ENCODE data around the gene POLR3E.

Gene POLR3E

DNA sequence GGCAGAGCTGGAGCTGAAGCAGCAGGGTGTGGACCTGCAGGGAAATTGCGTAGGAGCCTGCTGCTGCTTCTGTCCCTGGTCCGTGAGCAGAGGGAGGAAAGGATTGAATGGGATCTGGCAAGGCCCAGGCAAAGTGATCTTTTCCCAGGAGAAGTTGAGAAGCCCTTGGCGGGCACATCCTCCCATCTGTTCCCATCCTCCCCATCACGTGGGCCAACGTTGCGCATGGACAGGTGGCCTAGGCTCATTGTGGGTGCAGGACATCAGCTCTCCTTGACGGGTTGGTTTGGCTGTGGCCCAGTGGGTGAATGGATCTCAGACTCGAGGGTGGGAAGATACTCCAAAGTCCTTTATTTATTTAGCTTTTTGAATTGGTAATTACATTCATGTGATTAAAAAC, 29.4 kb upstream of the POLR3E start:
- no peaks in the 10 kb centered on the region for H3K4me1 ChIP-seq (ENCODE audit: insufficient read depth, low read length)
- H3K4me3 ChIP-seq (ENCODE audit: low read depth in 1 of 2, low read length in 2 of 2): no peak overlapping the region
- H3K27me3 ChIP-seq (ENCODE audit: control insufficient read depth in 1 of 2, insufficient read depth in 2 of 2, low read length in 2 of 2): no peaks in the 10 kb centered on the region
- H3K9me3 ChIP-seq (ENCODE audit: low read length): no peaks in the 10 kb centered on the region
- peaks cover 68% of the 10 kb centered on the region for H3K36me3 ChIP-seq (ENCODE audit: insufficient read depth, low read length)
- H3K27ac ChIP-seq (ENCODE audit: low read depth, low read length): no peak overlapping the region
- H3K9ac ChIP-seq (ENCODE audit: low read length): no peak overlapping the region

DNA sequence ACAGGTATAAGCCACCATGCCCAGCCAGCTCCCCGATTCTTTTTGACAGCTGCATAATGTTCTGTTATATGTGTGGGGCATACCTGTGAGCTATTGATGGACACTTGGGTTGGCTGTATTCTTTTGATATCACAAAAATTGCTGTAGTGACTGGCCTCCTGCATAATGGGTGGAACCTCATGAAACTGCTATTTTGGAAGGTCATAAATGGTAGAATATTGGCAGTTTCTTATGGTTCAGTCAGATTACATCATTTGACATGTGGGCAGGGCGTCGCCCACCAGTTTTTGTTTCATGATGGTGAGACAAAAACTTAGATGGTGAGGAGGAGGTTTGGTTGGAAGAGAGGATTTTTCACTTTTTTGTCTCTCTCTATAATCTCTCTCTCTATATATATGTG, 26.7 kb upstream of the POLR3E start:
- no peak overlapping the region for H3K9ac ChIP-seq (ENCODE audit: low read length)
- H3K4me1 ChIP-seq (ENCODE audit: insufficient read depth, low read length): no peaks in the 10 kb centered on the region
- no peaks in the 10 kb centered on the region for H3K27me3 ChIP-seq (ENCODE audit: control insufficient read depth in 1 of 2, insufficient read depth in 2 of 2, low read length in 2 of 2)
- H3K9me3 ChIP-seq (ENCODE audit: low read length): no peaks in the 10 kb centered on the region
- no peak overlapping the region for H3K27ac ChIP-seq (ENCODE audit: low read depth, low read length)
- H3K4me3 ChIP-seq (ENCODE audit: low read depth in 1 of 2, low read length in 2 of 2): no peak overlapping the region
- peaks cover 63% of the 10 kb centered on the region for H3K36me3 ChIP-seq (ENCODE audit: insufficient read depth, low read length)

DNA sequence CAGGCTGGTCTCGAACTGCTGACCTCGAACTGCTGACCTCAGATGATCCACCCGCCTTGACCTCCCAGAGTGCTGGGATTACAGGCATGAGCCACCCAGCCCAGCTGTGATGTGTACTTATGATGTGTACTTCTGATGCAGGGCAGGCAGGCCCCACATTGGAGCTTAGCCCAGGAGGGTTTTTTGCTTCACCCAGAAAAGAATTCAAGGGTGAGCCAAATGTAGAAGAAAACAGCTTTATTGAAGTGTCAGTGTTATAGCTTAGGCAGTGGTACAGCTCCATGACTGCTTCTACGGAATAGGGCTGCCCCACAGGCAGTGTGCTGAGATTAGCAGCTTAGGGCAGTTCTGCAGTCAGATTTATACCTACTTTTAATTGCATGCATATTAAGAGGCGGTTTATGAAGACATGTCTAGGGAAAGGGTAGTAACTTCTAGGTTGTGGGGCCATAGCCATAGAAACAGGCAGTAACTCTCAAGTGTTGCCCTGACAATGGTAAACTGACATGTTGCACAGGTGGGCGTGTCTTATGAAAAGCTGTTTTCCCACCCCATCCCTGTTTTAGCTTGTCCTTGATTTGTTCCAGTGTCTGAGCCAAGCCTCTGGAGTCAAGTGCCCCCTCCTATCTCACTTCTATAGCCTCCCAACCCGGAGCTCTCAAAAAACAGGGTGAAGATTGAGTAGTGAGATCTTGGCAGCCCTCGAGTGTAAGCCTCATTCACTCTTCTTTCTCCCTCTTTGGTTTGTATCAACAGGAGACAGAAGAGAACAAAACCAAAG, 24.1 kb upstream of the POLR3E start:
- peaks cover 61% of the 10 kb centered on the region for H3K36me3 ChIP-seq (ENCODE audit: insufficient read depth, low read length)

DNA sequence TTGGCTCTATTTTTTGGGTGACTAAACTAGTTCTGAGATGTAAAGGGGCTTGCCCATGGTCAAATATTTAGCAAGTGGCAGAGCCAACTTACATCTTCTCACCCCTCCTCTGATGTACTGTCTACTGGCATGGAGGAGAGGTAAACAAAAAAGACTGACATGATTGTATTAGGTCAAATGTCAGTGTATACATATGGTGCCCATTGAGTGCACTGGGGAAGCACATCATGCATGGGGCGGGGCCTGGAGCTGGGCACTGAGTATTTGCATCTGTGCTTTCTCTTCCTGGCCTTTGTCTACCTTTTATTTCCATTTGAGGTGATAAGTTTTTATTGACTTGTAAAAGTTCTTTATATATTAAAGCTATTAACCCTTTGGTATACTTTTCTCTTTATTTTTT, 22.3 kb upstream of the POLR3E start:
- Histone ChIP-seq H3K36me3 (ENCODE audit: insufficient read depth, low read length) (peaks cover 63% of the 10 kb centered on the region), H3K4me1 (ENCODE audit: insufficient read depth, low read length) (no peaks in the 10 kb centered on the region), H3K27ac (ENCODE audit: low read depth, low read length) (no peak overlapping the region), H3K4me3 (ENCODE audit: low read depth in 1 of 2, low read length in 2 of 2) (no peak overlapping the region), H3K9me3 (ENCODE audit: low read length) (no peaks in the 10 kb centered on the region), H3K9ac (ENCODE audit: low read length) (no peak overlapping the region), H3K27me3 (ENCODE audit: control insufficient read depth in 1 of 2, insufficient read depth in 2 of 2, low read length in 2 of 2) (no peaks in the 10 kb centered on the region)

More for the DNA sequence above, 24.1 kb upstream of the POLR3E start:
- Histone ChIP-seq H3K27me3 (ENCODE audit: control insufficient read depth in 1 of 2, insufficient read depth in 2 of 2, low read length in 2 of 2) (no peaks in the 10 kb centered on the region), H3K4me1 (ENCODE audit: insufficient read depth, low read length) (no peaks in the 10 kb centered on the region), H3K9ac (ENCODE audit: low read length) (no peak overlapping the region), H3K4me3 (ENCODE audit: low read depth in 1 of 2, low read length in 2 of 2) (no peak overlapping the region), H3K27ac (ENCODE audit: low read depth, low read length) (no peak overlapping the region), H3K9me3 (ENCODE audit: low read length) (no peaks in the 10 kb centered on the region)

DNA sequence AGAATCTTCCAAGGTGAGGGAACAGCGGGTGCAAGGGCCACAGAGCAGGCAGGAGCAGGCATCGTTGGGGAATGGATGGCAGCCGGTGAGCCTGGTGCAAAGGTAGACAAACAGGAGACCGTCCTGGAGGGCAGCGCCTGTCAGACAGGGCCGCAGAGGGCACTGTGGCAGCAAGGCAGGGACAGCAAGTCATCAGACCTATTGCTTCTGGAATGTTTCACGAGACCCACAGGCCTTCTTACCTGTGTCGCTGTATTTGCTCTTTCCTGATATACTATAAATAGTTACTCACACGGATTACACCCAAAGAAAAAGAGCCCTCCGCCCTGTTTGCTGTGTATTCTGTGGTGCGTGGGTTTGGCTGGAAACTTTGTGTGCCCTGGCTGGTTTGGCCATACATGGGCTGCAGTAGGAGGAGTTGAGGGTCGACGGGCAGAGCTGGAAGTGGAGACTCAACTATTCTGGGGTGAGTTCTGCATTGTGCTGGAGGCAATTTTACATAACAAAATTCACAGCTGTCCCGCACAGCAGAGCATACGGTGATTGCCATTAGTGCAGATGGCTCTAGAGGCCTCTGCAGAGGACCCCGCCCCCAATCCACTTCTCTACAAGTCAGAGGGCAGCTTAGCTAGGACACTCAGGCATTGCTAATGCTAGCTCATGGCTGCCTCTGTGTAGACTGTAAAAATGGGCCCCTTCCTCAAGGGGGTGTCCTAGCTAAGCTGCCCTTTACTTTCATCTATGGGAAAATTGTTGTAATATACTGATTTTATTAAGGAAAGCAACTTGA, 18.6 kb upstream of the POLR3E start:
- Histone ChIP-seq H3K9ac (ENCODE audit: low read length) (no peak overlapping the region), H3K36me3 (ENCODE audit: insufficient read depth, low read length) (peaks cover 68% of the 10 kb centered on the region), H3K4me1 (ENCODE audit: insufficient read depth, low read length) (no peaks in the 10 kb centered on the region), H3K27ac (ENCODE audit: low read depth, low read length) (no peak overlapping the region), H3K4me3 (ENCODE audit: low read depth in 1 of 2, low read length in 2 of 2) (no peak overlapping the region), H3K9me3 (ENCODE audit: low read length) (no peaks in the 10 kb centered on the region), H3K27me3 (ENCODE audit: control insufficient read depth in 1 of 2, insufficient read depth in 2 of 2, low read length in 2 of 2) (no peaks in the 10 kb centered on the region)

DNA sequence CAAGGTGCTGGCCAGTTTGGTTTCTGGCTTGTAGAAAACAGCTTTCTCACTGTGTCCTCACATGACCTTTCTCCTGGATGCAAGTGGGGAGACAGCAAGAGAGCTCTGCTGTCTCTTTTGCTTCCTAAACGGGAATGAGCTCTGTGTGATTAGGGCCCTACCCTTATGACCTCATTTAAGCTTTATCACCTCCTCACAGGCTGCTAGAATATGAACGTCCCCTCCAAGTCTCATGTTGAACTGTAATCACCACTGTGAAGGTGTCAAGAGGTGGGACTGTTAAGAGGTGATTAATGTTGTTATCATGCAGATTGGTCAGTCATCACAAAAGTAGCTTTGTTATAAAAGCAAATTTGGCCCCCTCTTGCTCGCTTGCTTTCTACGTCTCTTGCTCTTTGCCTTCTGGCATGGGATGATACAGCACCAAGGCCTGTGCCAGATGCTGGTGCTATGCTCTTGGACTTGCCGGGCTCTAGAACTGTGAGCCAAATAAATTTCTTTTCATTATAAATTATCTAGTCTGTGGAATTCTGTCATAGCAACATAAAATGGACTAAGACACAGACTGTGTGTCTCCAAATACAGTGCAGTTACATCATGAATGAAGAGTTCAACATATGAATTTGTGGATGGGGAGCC, 14.8 kb upstream of the POLR3E start:
- Histone ChIP-seq H3K9me3 (ENCODE audit: low read length) (no peaks in the 10 kb centered on the region), H3K36me3 (ENCODE audit: insufficient read depth, low read length) (peaks cover 68% of the 10 kb centered on the region), H3K27me3 (ENCODE audit: control insufficient read depth in 1 of 2, insufficient read depth in 2 of 2, low read length in 2 of 2) (no peaks in the 10 kb centered on the region), H3K27ac (ENCODE audit: low read depth, low read length) (no peak overlapping the region), H3K4me3 (ENCODE audit: low read depth in 1 of 2, low read length in 2 of 2) (no peak overlapping the region), H3K4me1 (ENCODE audit: insufficient read depth, low read length) (no peaks in the 10 kb centered on the region), H3K9ac (ENCODE audit: low read length) (no peak overlapping the region)

DNA sequence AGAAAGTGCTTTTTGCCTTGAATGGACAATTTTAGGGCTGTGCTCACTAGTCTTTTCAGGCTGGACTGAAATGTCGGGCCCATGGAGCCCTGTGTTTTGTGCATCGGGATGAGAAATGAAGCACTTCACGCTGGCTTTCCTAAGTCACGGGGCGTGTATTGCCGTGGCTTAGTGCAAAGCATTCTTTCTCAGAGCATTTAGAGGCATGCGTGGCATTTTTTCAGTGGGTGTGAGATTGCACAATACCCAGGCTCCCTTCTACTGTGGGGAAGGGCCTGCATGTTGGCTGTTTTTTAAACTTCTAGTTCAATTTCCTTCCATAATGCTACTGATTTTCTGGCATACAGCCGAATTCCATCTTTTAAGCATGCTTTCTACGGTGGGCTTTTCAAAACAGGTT, 12.6 kb upstream of the POLR3E start:
- Histone ChIP-seq H3K9me3 (ENCODE audit: low read length) (no peaks in the 10 kb centered on the region), H3K36me3 (ENCODE audit: insufficient read depth, low read length) (peaks cover 52% of the 10 kb centered on the region), H3K9ac (ENCODE audit: low read length) (no peak overlapping the region), H3K27ac (ENCODE audit: low read depth, low read length) (no peak overlapping the region), H3K4me3 (ENCODE audit: low read depth in 1 of 2, low read length in 2 of 2) (no peak overlapping the region), H3K4me1 (ENCODE audit: insufficient read depth, low read length) (no peaks in the 10 kb centered on the region), H3K27me3 (ENCODE audit: control insufficient read depth in 1 of 2, insufficient read depth in 2 of 2, low read length in 2 of 2) (no peaks in the 10 kb centered on the region)

DNA sequence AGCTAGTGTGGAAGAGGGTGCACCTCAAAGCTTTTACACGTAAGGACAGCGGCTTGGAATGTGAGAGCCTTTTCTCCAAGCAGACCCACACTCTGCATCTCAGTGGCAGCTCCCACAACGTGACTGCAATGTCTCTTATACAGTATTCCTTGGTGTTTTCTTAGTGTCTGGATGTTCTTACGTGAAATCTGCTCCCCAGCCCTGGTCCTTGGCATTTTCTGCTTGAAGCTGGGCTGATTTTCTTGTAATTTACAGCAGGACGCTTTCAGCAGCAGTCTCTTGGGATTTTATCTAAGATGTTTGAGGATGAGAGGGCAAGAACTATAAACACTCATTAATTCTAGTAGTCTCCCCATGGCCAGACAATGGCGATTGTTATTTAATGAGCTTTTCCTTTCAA, 12.1 kb upstream of the POLR3E start:
- Histone ChIP-seq H3K9me3 (ENCODE audit: low read length) (no peaks in the 10 kb centered on the region), H3K4me3 (ENCODE audit: low read depth in 1 of 2, low read length in 2 of 2) (no peak overlapping the region), H3K27ac (ENCODE audit: low read depth, low read length) (no peak overlapping the region), H3K9ac (ENCODE audit: low read length) (no peak overlapping the region), H3K27me3 (ENCODE audit: control insufficient read depth in 1 of 2, insufficient read depth in 2 of 2, low read length in 2 of 2) (no peaks in the 10 kb centered on the region), H3K4me1 (ENCODE audit: insufficient read depth, low read length) (no peaks in the 10 kb centered on the region), H3K36me3 (ENCODE audit: insufficient read depth, low read length) (peaks cover 48% of the 10 kb centered on the region)

DNA sequence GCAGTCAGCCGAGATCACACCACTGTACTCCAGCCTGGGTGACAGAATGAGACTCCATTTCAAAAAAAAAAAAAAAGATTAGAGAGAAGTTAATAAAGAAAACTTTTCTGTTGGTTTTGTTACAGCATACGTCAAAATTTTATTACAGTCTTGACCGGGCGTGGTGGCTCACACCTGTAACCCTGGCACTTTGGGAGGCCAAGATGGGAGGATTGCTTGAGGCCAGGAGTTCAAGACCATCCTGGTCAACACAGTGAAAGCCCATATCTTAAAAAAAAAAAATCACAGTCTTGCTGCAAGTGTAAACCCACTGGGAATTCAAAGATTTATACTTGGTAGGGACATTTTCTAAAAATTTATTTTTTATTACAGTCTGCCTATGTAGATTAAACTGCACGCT, 6.2 kb upstream of the POLR3E start:
- no peak overlapping the region for H3K27ac ChIP-seq (ENCODE audit: low read depth, low read length)
- H3K9me3 ChIP-seq (ENCODE audit: low read length): no peaks in the 10 kb centered on the region
- H3K9ac ChIP-seq (ENCODE audit: low read length): no peak overlapping the region
- H3K27me3 ChIP-seq (ENCODE audit: control insufficient read depth in 1 of 2, insufficient read depth in 2 of 2, low read length in 2 of 2): no peaks in the 10 kb centered on the region
- peaks cover under 1% of the 10 kb centered on the region for H3K4me1 ChIP-seq (ENCODE audit: insufficient read depth, low read length)
- peaks cover 4% of the 10 kb centered on the region for H3K36me3 ChIP-seq (ENCODE audit: insufficient read depth, low read length)
- H3K4me3 ChIP-seq (ENCODE audit: low read depth in 1 of 2, low read length in 2 of 2): no peak overlapping the region

DNA sequence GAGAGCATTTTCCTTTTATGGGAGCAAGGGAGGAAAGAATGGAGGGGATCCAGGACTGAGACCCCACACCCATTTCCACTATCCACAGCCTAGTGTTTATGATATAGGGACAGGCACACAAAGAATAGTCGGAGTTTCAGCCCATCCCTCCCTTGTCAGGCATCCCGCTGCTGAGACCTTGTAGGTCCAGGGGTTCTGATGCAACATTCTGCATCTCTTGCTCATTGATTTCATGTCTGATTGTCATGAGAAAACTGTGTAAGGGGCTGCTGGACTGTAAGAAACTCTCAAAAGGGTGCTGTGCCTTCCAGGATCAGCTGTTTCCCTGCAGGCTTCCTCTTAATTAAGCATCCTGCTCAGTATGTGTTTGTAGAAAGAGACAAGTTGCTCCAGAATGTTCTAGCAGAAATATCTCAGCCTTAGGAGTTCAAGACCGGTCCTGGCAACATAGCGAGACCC, 5.3 kb upstream of the POLR3E start:
- H3K27me3 ChIP-seq (ENCODE audit: control insufficient read depth in 1 of 2, insufficient read depth in 2 of 2, low read length in 2 of 2): no peaks in the 10 kb centered on the region
- no peaks in the 10 kb centered on the region for H3K9me3 ChIP-seq (ENCODE audit: low read length)
- H3K4me1 ChIP-seq (ENCODE audit: insufficient read depth, low read length): peaks cover 5% of the 10 kb centered on the region
- H3K36me3 ChIP-seq (ENCODE audit: insufficient read depth, low read length): no peaks in the 10 kb centered on the region
- no peak overlapping the region for H3K9ac ChIP-seq (ENCODE audit: low read length)
- H3K27ac ChIP-seq (ENCODE audit: low read depth, low read length): no peak overlapping the region
- no peak overlapping the region for H3K4me3 ChIP-seq (ENCODE audit: low read depth in 1 of 2, low read length in 2 of 2)

DNA sequence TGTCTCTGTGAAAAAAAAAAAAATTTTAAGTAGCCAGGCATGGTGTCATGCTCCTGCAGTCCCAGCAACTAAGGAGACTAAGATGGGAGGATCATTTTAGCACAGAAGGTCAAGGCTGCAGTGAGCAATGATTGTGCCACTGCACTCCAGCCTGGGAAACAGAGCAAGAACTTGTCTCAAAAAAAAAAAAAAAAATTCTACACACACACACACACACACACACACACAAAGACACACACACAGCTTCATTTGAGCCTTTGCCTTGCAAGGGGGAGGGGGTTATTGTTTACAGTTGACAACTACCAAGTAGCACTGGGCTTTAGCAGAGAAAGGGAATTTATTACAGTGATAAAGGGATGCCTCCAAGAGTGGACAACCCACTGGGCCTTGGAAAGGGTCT, 4.9 kb upstream of the POLR3E start:
- Histone ChIP-seq H3K4me1 (ENCODE audit: insufficient read depth, low read length) (peaks cover 5% of the 10 kb centered on the region), H3K27me3 (ENCODE audit: control insufficient read depth in 1 of 2, insufficient read depth in 2 of 2, low read length in 2 of 2) (no peaks in the 10 kb centered on the region), H3K9me3 (ENCODE audit: low read length) (no peaks in the 10 kb centered on the region), H3K27ac (ENCODE audit: low read depth, low read length) (no peak overlapping the region), H3K36me3 (ENCODE audit: insufficient read depth, low read length) (no peaks in the 10 kb centered on the region), H3K4me3 (ENCODE audit: low read depth in 1 of 2, low read length in 2 of 2) (no peak overlapping the region), H3K9ac (ENCODE audit: low read length) (no peak overlapping the region)

Measured in muscle layer of colon (tissue), 2 donors.